ENCODE results near the gene PCNX4.
"Not testable (repeated sequence)": the region's sequence is repeated elsewhere in the genome, so short reads cannot be mapped to it uniquely, and the experiment has no call there.

Gene PCNX4

GRCh38 chr14:60091550-60092525 lies at the start of gene PCNX4:
PCNX4 (plus strand) TSS chr14:60091923; CDS start chr14:60107639, 15,716 bp downstream.
- DNase-seq = peak; percentile 99

- DNase-seq = not testable (repeated sequence)
Measured at GRCh38 chr14:60047976-60048375, 43.7 kb upstream of the PCNX4 start.

- DNase-seq = no peak
Measured at GRCh38 chr14:60051721-60052221, 40.0 kb upstream of the PCNX4 start.

- no peak for DNase-seq
Measured at GRCh38 chr14:60058087-60058486, 33.6 kb upstream of the PCNX4 start.

- DNase-seq = no peak
Measured at GRCh38 chr14:60061371-60061770, 30.4 kb upstream of the PCNX4 start.

GRCh38 chr14:60064491-60065072 lies 27.1 kb upstream of the PCNX4 start:
- DNase-seq = peak; percentile 21

- DNase-seq = no peak
Measured at GRCh38 chr14:60067882-60068281, 23.8 kb upstream of the PCNX4 start.

- no peak for DNase-seq
Measured at GRCh38 chr14:60079723-60080122, 12.0 kb upstream of the PCNX4 start.

- DNase-seq = no peak
Measured at GRCh38 chr14:60085085-60085484, 6.6 kb upstream of the PCNX4 start.

- DNase-seq = no peak
Measured at GRCh38 chr14:60085693-60086092, 6.0 kb upstream of the PCNX4 start.

- no peak for DNase-seq
Measured at GRCh38 chr14:60087668-60088067, 4.1 kb upstream of the PCNX4 start.

- no peak for DNase-seq
Measured at GRCh38 chr14:60089221-60089620, 2.5 kb upstream of the PCNX4 start.

- peak; percentile 49 for DNase-seq
Measured at GRCh38 chr14:60090864-60091519, 731 bp upstream of the PCNX4 start.

- no peak for DNase-seq
Measured at GRCh38 chr14:60092526-60092920, 800 bp downstream of the PCNX4 start.

- no peak for DNase-seq
Measured at GRCh38 chr14:60093080-60093479, 1.4 kb downstream of the PCNX4 start.

GRCh38 chr14:60093606-60094005 lies 1.9 kb downstream of the PCNX4 start:
- DNase-seq = no peak

- DNase-seq = no peak
Measured at GRCh38 chr14:60094306-60094897, 2.7 kb downstream of the PCNX4 start.

- no peak for DNase-seq
Measured at GRCh38 chr14:60095231-60095630, 3.5 kb downstream of the PCNX4 start.

- DNase-seq = no peak
Measured at GRCh38 chr14:60095781-60096450, 4.2 kb downstream of the PCNX4 start.

GRCh38 chr14:60097974-60098373 lies 6.3 kb downstream of the PCNX4 start:
- DNase-seq = no peak

- not testable (repeated sequence) for DNase-seq
Measured at GRCh38 chr14:60099855-60100254, 8.1 kb downstream of the PCNX4 start.

GRCh38 chr14:60101786-60102185 lies 10.1 kb downstream of the PCNX4 start:
- no peak for DNase-seq
